ENCODE measurements around the gene ISOC2. TPM values are rescaled to one million over a fixed set of nuclear protein-coding genes. Genes with fewer than 3 reads are reported as not detected.

Gene ISOC2
- total RNA-seq, 2 donors from 2014 or later, result 19.5 to 20.3 TPM

DNA sequence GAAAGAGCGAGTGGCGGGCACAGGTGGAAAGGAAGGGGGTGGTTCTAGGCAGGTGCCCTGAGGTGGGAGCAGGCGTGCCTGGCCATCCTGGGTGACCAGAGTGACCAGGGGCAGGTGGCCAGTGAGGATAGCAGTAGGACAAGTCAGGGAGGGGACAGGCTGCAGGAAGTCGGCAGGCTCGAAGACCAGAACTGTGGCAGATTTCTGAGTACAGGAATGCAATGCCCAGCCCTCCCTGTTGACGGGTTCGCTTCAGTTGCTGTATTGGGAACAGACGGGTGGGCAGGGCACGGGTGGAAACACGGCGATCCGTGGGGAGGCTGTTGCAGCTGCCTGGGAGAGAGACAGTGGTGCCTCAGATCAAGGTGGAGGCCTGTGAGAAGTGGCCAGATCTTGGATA, 16.9 kb upstream of the ISOC2 start:
- Mint-ChIP-seq H3K4me3 (peak overlapping the region; percentile 87 to 97), H3K27me3 (ENCODE audit: low read depth) (no peaks in the 10 kb centered on the region), H3K4me1 (ENCODE audit: low read depth) (peaks cover 38% of the 10 kb centered on the region), H3K36me3 (ENCODE audit: insufficient read depth in 2 of 2) (no peaks in the 10 kb centered on the region), H3K9me3 (no peaks in the 10 kb centered on the region), H3K27ac (no peak overlapping the region)
- DNase-seq (no peak), ATAC-seq (replicated peaks in 1 of 2) (no peak)

DNA sequence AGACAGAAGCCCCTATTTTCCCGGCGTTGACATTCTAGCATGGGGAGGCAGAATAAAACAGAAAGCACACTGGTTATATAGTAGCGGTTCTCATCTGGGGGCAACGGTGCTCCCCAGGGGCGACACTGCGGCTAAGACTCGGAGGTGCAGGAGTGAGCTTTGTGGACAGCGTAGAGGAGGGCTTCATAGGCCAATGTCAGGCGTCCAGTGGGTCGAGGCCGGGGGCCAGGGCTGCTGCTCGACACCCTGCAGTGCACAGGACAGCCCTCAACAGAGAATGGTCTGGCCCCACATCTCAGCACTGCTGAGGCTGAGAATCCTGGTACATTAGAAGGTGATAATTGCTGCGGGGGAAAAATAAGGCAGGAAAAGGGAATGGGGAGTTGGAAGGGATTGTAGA, 16.5 kb upstream of the ISOC2 start:
- Mint-ChIP-seq H3K36me3 (ENCODE audit: insufficient read depth in 2 of 2) (no peaks in the 10 kb centered on the region), H3K4me1 (ENCODE audit: low read depth) (peaks cover 38% of the 10 kb centered on the region), H3K4me3 (peak overlapping the region; percentile 87 to 97), H3K27me3 (ENCODE audit: low read depth) (no peaks in the 10 kb centered on the region), H3K9me3 (no peaks in the 10 kb centered on the region), H3K27ac (peak overlapping the region; percentile 27)
- DNase-seq, result no peak
- ATAC-seq (replicated peaks in 1 of 2), result no peak

DNA sequence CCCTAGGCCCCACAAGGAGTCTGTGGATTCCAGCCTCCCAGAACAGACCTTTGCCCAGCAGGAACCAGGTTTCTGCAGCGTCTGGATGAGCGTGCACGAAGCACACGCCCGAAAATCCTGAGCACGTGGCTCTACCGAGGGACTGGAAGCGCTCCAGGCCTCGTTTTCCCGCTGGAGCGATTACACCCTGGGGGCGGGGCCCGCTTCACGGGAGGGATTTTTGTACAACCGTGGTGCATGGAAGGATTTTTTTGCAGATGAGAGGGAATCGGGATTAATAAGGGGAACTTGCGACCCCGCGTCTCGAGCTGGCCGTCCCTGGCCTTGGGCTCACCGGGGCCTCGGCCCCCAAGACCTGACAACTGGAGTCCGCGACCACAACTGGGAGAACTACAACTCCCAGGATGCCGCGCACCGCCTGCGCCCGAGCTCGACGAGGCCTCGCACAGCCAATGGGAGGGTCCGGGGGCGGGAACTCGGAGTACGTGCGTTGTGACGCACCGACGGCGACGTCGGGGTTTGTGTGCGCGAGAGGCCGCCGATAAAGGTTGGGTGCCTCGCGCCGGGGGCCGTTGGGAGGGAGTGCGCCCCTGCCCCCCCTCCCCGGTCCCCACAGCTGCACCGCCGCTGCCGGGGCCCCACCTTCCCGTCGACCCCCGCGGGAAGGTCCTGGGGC, 14.8 kb upstream of the ISOC2 start, which contains the start of gene ZNF628:
Gene ZNF628 (plus strand): TSS at position 518 of the 676 bp plus-strand sequence. CDS start 3,294 bp downstream, outside the sequence.
- Mint-ChIP-seq H3K4me1 (ENCODE audit: low read depth) (peaks cover 38% of the 10 kb centered on the region), H3K4me3 (peak within 1 kb of the TSS; percentile 95 to 97), H3K9me3 (no peaks in the 10 kb centered on the region), H3K36me3 (ENCODE audit: insufficient read depth in 2 of 2) (no peaks in the 10 kb centered on the region), H3K27me3 (ENCODE audit: low read depth) (no peaks in the 10 kb centered on the region), H3K27ac (peak within 1 kb of the TSS; percentile 93)
- peak; percentile 95 to 96 for ATAC-seq (replicated peaks in 1 of 2)
- peak; percentile 97 to 99 for DNase-seq

DNA sequence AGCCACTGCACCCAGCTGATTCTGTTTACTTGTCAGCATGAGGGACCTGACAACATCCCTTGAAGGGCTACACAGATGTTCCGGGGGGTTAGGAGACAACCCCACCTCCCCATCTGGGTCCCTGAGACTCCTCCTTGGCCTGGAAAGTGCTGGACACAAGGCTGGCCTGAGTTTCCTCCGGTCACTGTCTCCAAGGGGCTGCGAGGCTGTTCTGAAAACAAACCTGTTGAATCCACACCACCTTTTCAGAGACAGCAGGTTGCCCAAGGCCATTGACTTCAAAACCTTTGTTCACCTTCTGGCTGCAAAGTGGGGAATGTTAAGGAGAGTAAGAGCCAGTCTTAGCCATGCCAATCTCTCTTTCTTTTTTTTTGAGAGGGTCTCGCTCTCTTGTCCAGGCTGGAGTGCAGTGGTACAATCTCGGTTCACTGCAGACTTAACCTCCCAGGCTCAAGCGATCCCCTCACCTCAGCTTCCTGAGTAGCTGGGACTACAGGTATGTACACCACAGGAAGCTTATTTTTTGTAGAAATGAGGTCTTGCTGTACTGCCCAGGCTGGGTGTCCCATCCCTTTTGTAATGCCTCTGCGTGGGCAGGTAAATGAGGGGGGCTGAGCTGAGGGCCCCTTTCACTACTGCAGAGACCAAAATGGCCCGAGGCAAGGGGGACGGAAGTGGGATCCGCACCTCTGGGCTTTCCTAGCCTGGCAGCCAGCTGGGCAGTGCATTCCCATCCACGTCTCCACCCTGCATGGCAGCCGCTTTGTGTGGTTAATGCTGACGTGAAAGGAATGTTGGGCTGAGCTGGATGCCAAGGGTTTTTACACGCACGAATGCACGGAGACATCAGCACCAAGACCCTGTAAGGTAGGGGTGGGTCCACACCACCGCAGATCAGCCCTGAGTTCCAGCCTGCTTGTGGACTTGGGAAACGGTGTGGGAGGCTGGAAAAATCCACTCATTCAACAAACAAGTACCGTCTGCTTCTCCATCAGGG, 13.1 kb upstream of the ISOC2 start:
- Mint-ChIP-seq H3K36me3 (ENCODE audit: insufficient read depth in 2 of 2) (no peaks in the 10 kb centered on the region), H3K4me1 (ENCODE audit: low read depth) (peaks cover 33% of the 10 kb centered on the region), H3K9me3 (no peaks in the 10 kb centered on the region), H3K4me3 (peak overlapping the region in 1 of 2 donors; percentile 10), H3K27me3 (ENCODE audit: low read depth) (no peaks in the 10 kb centered on the region), H3K27ac (no peak overlapping the region)
- DNase-seq (no peak), ATAC-seq (replicated peaks in 1 of 2) (no peak)

DNA sequence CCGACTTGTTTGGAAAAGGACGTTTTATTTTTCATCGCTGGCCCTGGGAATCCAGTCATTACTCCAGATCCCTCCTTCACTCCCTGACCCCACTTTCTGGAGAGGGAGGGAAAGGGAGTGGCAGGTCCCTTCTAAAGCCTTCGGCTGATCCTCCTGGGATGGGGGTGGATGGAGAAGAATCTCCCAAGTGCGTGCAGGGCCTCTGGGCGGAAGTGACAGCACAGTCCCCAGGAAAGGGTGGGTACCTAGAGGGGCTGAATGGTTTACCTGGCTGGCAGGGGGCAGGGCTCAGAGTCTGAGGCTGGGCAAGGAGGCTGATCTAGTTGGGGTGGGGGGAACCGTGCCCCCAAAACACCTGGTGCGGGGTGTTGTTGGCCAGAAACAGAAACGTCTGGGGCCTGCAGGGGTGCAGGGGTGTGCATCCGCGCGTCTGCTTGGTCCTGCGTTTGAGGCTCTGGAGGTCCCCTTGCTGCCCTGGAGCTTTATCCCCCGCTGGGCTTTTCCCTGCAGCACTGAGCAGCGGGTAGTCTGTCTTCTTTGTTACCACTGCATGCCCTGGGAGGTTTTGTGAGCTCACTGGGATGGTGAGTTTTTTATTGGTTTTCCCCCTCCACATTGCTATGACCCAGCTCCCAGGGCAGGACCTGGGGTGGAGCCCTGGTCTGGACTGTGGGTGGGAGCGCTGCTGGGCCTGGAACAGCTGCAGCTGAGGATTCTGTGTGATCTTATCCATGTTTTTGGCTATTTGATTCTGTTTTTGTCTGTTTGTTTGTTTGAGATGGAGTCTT, 12.0 kb upstream of the ISOC2 start:
- ATAC-seq (replicated peaks in 1 of 2), result no peak
- H3K4me3 Mint-ChIP-seq, result no peak overlapping the region

DNA sequence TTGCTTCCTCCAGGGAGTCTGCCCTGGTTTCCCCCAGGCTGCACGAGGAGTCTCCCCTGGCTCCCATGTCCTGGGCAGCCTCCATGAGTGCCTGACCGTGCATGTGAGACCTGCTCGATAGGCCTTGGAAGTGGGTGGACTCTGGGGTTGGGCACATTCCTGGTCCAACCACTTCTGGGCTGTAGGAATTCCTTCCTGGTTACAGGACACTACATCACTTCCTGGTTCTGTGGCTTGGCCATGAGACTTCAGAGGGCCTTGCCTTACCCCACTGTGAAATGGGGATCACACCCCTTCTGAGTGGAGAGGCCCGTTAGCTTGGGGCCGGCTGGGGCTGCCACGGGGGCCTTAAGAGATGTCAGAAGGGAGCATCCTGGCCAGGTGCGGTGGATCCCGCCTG, 11.0 kb upstream of the ISOC2 start:
- ATAC-seq (replicated peaks in 1 of 2), result no peak
- DNase-seq, result no peak

More for the DNA sequence above, 12.0 kb upstream of the ISOC2 start:
- H3K36me3 Mint-ChIP-seq (ENCODE audit: insufficient read depth in 2 of 2), result no peaks in the 10 kb centered on the region
- peaks cover 21% of the 10 kb centered on the region for H3K4me1 Mint-ChIP-seq (ENCODE audit: low read depth)
- H3K27ac Mint-ChIP-seq, result no peak overlapping the region
- no peak for DNase-seq
- no peaks in the 10 kb centered on the region for H3K27me3 Mint-ChIP-seq (ENCODE audit: low read depth)
- no peaks in the 10 kb centered on the region for H3K9me3 Mint-ChIP-seq

DNA sequence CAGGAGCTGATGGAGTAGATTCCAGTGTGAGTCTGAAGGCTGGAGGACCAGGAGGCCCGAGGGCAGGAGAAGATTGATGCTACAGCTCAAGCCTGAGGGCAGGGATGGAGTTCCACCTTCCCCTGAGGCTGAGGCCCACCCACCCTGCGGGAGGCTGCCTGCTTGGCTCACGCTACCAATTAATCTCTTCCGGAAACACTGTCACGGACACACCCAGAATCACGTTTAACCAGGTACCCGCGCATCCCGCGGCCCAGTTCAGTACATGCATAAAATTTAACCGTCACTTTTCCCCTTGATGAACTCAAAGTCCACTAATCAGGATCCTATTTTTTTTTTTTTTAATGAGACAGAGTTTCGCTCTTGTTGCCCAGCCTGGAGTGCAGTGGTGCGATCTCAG, 9.8 kb upstream of the ISOC2 start:
- Mint-ChIP-seq H3K9me3 (no peaks in the 10 kb centered on the region), H3K4me1 (ENCODE audit: low read depth) (peaks cover 13% of the 10 kb centered on the region), H3K4me3 (no peak overlapping the region), H3K27ac (no peak overlapping the region), H3K36me3 (ENCODE audit: insufficient read depth in 2 of 2) (no peaks in the 10 kb centered on the region), H3K27me3 (ENCODE audit: low read depth) (no peaks in the 10 kb centered on the region)
- ATAC-seq (replicated peaks in 1 of 2), result no peak
- DNase-seq, result no peak

More for the DNA sequence above, 11.0 kb upstream of the ISOC2 start:
- Mint-ChIP-seq H3K4me1 (ENCODE audit: low read depth) (peaks cover 16% of the 10 kb centered on the region), H3K4me3 (no peak overlapping the region), H3K27ac (no peak overlapping the region), H3K27me3 (ENCODE audit: low read depth) (no peaks in the 10 kb centered on the region), H3K9me3 (no peaks in the 10 kb centered on the region), H3K36me3 (ENCODE audit: insufficient read depth in 2 of 2) (no peaks in the 10 kb centered on the region)

DNA sequence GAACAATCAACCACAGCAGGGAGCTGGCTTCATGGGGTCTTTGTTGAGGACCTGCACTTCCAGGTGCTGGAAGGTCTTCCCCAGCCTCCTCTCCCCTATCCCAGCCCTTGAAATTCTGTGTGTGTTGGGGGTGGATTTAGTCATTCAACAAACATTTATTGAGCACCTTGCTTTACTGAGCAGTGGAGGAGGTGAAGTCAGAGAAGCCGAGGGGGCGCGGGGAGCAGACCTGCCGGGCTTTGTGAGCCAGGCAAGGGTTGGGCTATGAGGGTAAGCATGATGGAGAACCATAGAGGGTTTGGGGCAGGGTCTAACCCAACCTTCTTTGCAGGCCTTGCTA, 6.6 kb upstream of the ISOC2 start:
- Mint-ChIP-seq H3K27ac (no peak overlapping the region), H3K9me3 (no peaks in the 10 kb centered on the region), H3K4me1 (ENCODE audit: low read depth) (peaks cover 4% of the 10 kb centered on the region), H3K36me3 (ENCODE audit: insufficient read depth in 2 of 2) (no peaks in the 10 kb centered on the region), H3K27me3 (ENCODE audit: low read depth) (no peaks in the 10 kb centered on the region), H3K4me3 (no peak overlapping the region)
- no peak for DNase-seq
- ATAC-seq (replicated peaks in 1 of 2), result peak; percentile 27 to 35

DNA sequence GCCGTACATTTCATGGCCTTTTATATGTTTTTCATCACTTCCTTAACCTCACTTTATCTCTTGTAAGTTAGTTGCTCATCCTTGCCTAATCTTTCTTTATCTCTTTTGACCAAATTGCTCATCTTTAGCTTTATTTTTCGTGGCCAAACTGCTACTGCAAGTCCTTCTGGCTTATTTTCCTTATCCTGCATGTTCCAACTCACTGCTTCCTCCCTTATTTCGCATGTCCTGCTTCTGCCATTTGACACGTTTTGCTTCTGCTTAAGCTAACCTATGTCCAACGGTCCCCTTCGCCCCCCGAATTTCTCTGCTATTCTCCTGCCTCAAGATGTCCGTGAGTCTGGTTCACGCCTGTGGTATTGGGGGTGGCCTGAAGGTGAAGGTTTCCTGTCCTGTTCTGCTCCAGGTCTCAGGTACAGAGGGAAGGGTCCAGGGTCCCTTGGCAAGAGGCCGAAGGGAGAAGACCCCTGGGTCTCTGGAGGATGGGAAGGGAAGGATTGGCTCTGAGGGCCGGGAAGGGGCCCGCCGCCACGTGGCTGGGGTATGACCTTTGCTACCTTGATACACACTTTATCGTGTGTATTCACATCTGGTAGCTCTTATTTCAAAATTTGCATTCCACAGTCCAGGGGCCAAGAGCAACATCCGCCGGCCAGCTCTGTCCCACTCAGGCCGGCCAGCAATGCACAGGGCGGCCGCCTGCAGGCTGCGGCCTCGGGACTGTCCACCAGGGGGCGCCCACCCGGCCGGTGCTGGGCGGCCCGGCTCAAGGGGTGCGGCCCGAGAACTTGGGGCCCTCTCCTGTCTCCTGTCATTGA, 6.0 kb upstream of the ISOC2 start:
- H3K36me3 Mint-ChIP-seq (ENCODE audit: insufficient read depth in 2 of 2), result no peaks in the 10 kb centered on the region
- DNase-seq (peak; percentile 75 to 86), ATAC-seq (replicated peaks in 1 of 2) (peak; percentile 96)
- peaks cover 10% of the 10 kb centered on the region for H3K4me1 Mint-ChIP-seq (ENCODE audit: low read depth)
- H3K4me3 Mint-ChIP-seq, result no peak overlapping the region
- no peak overlapping the region for H3K27ac Mint-ChIP-seq
- H3K27me3 Mint-ChIP-seq (ENCODE audit: low read depth), result no peaks in the 10 kb centered on the region
- H3K9me3 Mint-ChIP-seq, result no peaks in the 10 kb centered on the region

DNA sequence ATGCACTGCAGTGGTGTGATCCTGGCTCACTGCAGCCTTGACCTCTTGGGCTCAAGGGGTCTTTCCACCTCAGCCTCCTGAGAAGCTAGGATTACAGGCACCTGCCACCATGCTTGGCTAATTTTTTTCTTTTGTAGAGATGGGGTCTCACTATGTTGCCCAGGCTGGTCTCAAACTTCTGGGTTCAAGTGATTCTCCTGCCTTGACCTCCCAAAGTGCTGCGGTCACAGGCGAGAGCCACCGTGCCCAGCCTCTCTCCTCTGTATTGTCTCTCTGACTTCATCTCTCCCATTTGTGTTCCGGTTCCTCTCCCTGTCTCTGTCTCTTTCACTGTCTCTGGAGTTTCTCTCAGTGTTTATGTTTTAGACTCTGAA, 4.8 kb upstream of the ISOC2 start:
- Mint-ChIP-seq H3K9me3 (no peaks in the 10 kb centered on the region), H3K4me1 (ENCODE audit: low read depth) (peaks cover 16% of the 10 kb centered on the region), H3K4me3 (no peak overlapping the region), H3K36me3 (ENCODE audit: insufficient read depth in 2 of 2) (no peaks in the 10 kb centered on the region), H3K27me3 (ENCODE audit: low read depth) (no peaks in the 10 kb centered on the region), H3K27ac (no peak overlapping the region)
- no peak for DNase-seq
- ATAC-seq (replicated peaks in 1 of 2), result no peak

DNA sequence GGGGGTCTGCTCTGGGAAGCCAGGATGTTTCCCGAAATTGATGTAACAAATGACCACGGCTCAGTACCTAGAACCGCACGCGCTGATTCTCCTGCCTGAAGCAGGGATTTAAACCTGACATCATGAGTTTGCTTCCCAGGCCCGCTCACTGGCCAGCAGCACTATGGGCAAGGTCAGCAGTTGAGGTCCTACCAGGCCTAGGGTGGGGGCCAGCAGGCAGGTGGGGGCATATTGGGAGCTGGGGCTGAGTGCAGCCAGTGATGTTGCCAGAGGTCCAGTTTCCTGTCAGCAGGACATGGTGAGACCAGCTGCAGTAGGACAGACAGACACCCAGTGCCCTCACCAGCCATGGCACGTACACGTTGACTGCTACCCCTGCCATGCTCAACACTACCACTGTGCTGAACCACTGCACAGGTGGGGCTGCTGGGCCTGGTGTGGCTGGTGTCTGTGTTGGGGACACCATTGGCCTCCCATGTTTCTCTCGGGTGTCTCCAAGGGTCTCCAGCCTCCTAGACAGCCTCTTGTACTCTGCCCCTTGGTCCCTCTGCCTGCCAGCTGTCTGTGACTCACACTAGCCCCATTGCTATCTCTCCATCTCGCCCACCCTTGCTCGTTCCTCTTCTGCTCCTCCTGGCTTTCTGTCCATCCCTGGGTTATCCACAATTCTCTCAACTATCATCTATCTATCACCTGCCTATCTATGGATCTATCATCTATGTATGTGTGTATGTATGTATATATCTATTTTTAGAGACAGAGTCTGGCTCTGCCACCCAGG, 4.2 kb upstream of the ISOC2 start:
- DNase-seq (no peak), ATAC-seq (replicated peaks in 1 of 2) (no peak)
- Mint-ChIP-seq H3K4me3 (no peak overlapping the region), H3K4me1 (ENCODE audit: low read depth) (peaks cover 21% of the 10 kb centered on the region), H3K9me3 (no peaks in the 10 kb centered on the region), H3K36me3 (ENCODE audit: insufficient read depth in 2 of 2) (no peaks in the 10 kb centered on the region), H3K27me3 (ENCODE audit: low read depth) (no peaks in the 10 kb centered on the region), H3K27ac (no peak overlapping the region)

DNA sequence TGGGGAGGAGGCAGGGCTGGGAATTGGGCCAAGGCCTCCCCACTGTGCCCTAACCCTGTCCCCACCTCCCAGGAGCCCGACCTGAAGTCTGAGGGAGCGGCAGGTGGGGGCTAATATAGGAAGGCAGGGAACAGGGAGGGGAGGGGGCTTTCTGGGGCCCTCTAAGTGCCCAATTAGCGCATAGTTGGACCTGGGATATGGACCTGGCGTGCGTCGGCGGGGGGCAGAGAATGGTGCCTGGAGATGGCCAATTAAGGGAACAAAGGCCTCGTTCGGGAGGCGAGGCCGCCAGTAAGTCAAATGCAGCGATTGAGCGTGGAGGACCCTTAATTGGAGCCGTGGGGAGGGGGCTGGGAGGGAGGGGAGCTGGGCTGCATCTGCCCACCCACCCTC, 3.2 kb upstream of the ISOC2 start, which contains the start of gene C19orf85:
Gene C19orf85 (minus strand): TSS at position 90 of the 393 bp plus-strand sequence. CDS start 197 bp downstream, outside the sequence.
- no peak for DNase-seq
- H3K27me3 Mint-ChIP-seq (ENCODE audit: low read depth), result no peaks in the 10 kb centered on the region
- H3K36me3 Mint-ChIP-seq (ENCODE audit: insufficient read depth in 2 of 2), result no peaks in the 10 kb centered on the region
- no peak within 1 kb of the TSS for H3K27ac Mint-ChIP-seq
- no peak for ATAC-seq (replicated peaks in 1 of 2)
- H3K9me3 Mint-ChIP-seq, result no peaks in the 10 kb centered on the region
- H3K4me1 Mint-ChIP-seq (ENCODE audit: low read depth), result peaks cover 31% of the 10 kb centered on the region
- no peak within 1 kb of the TSS for H3K4me3 Mint-ChIP-seq
